NCI-H2107 treated with DMSO at 0.1 percent for 48 hours (cell line): Measurements from ENCODE around the gene WWOX.

Experiments
- DNase-seq: peaks from one replicate; lab custom pipeline; 2025; ENCODE audit not compliant: unreplicated experiment; lab: John Stamatoyannopoulos, UW

WWOX gene

GRCh38 chr16:78389009-78389498, 289.6 kb downstream of the WWOX start:
- DNase-seq, result no peak

GRCh38 chr16:78390092-78390491, 290.6 kb downstream of the WWOX start:
- DNase-seq, result no peak

GRCh38 chr16:78390508-78391324, 291.3 kb downstream of the WWOX start:
- DNase-seq, result no peak

GRCh38 chr16:78392585-78393195, 293.2 kb downstream of the WWOX start:
- no peak for DNase-seq

- no peak for DNase-seq
Measured at GRCh38 chr16:78395035-78395434, 295.6 kb downstream of the WWOX start.

GRCh38 chr16:78396046-78396445, 296.6 kb downstream of the WWOX start:
- no peak for DNase-seq

GRCh38 chr16:78396673-78397072, 297.2 kb downstream of the WWOX start:
- no peak for DNase-seq

- no peak for DNase-seq
Measured at GRCh38 chr16:78399384-78399783, 299.9 kb downstream of the WWOX start.

- DNase-seq, result no peak
Measured at GRCh38 chr16:78402833-78403232, 303.4 kb downstream of the WWOX start.

- no peak for DNase-seq
Measured at GRCh38 chr16:78405040-78405439, 305.6 kb downstream of the WWOX start.

GRCh38 chr16:78405833-78406232, 306.4 kb downstream of the WWOX start:
- no peak for DNase-seq

- no peak for DNase-seq
Measured at GRCh38 chr16:78407191-78407590, 307.7 kb downstream of the WWOX start.

GRCh38 chr16:78413651-78414050, 314.2 kb downstream of the WWOX start:
- no peak for DNase-seq

GRCh38 chr16:78415013-78415412, 315.6 kb downstream of the WWOX start:
- DNase-seq, result no peak

GRCh38 chr16:78415669-78416068, 316.2 kb downstream of the WWOX start:
- DNase-seq, result no peak

- DNase-seq, result no peak
Measured at GRCh38 chr16:78416400-78416799, 316.9 kb downstream of the WWOX start.

GRCh38 chr16:78421181-78421708, 321.8 kb downstream of the WWOX start:
- no peak for DNase-seq

GRCh38 chr16:78425281-78425680, 325.8 kb downstream of the WWOX start:
- no peak for DNase-seq

GRCh38 chr16:78425891-78426510, 326.5 kb downstream of the WWOX start:
- no peak for DNase-seq

- DNase-seq, result no peak
Measured at GRCh38 chr16:78428193-78428592, 328.7 kb downstream of the WWOX start.

- DNase-seq, result no peak
Measured at GRCh38 chr16:78430281-78430680, 330.8 kb downstream of the WWOX start.
